ENCODE results near the gene SLAMF8.

The SLAMF8 gene

DNA sequence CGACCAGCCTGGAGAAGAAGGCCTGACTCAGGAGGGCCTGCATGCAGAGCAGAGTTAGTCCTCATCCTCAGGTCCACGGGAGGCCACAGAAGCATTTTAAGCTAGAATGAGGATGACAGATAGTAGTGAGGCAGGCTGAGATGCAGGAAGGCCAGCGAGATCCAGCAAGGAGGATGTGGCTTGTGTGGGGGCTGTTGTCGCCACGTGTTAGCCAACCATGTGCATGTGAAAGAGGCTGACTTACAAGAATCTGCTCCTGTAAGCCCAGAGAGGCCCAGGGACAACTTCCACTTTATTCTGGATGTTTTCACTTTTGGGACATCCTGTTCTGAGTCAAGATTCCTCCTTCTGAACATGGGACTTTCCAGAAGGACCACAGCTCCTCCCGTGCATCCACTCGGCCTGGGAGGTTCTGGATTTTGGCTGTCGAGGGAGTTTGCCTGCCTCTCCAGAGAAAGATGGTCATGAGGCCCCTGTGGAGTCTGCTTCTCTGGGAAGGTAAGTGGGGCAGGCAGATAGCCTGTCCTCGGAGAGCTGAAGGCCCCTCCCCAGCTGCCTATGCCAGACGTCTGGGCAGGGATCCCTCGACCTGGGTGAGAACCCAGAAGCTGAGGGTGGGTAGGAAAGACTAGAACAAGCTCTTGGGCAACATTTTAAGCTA, at the start of gene SLAMF8:
Gene SLAMF8 (plus strand): TSS at position 433 of the 661 bp plus-strand sequence. CDS start 26 bp downstream, at position 459.
- DNase-seq (ENCODE audit: low read depth in 2 of 2): peak in 1 of 2 donors; percentile 50
- no peak within 1 kb of the TSS for H3K4me3 ChIP-seq (replicated peaks in 1 of 2; ENCODE audit: low read depth in 2 of 2, low read length in 2 of 2)

DNA sequence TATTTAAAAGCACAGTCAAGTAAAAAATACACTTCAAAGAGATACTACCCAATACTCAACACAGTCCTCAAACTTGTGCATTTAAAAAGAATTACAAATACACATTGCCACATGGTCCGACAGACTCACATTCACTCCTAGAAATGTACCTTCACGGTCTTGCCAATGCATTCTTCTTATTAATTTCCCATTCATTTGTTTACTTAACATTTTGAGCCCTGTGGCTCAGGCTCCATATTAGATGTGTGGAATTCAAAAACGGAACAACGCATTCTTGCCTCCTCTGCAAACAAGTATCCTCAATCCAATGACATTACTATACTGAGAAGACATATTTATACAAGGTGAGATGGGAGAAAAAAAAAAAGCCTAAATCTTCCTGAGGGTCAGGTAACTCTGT, 48.4 kb upstream of the SLAMF8 start:
- DNase-seq (ENCODE audit: low read depth in 2 of 2): peak in 1 of 2 donors; percentile 72
- TF ChIP-seq, protein P1, sequence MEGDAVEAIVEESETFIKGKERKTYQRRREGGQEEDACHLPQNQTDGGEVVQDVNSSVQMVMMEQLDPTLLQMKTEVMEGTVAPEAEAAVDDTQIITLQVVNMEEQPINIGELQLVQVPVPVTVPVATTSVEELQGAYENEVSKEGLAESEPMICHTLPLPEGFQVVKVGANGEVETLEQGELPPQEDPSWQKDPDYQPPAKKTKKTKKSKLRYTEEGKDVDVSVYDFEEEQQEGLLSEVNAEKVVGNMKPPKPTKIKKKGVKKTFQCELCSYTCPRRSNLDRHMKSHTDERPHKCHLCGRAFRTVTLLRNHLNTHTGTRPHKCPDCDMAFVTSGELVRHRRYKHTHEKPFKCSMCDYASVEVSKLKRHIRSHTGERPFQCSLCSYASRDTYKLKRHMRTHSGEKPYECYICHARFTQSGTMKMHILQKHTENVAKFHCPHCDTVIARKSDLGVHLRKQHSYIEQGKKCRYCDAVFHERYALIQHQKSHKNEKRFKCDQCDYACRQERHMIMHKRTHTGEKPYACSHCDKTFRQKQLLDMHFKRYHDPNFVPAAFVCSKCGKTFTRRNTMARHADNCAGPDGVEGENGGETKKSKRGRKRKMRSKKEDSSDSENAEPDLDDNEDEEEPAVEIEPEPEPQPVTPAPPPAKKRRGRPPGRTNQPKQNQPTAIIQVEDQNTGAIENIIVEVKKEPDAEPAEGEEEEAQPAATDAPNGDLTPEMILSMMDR (IDR thresholded peaks at IDR 0.05; ENCODE audit: low read depth, low read length): no peak
- no peak overlapping the region for H3K4me3 ChIP-seq (replicated peaks in 1 of 2; ENCODE audit: low read depth in 2 of 2, low read length in 2 of 2)

More for the DNA sequence above, at the start of gene SLAMF8:
- TF ChIP-seq, protein P1 (IDR thresholded peaks at IDR 0.05; ENCODE audit: low read depth, low read length): no peak

DNA sequence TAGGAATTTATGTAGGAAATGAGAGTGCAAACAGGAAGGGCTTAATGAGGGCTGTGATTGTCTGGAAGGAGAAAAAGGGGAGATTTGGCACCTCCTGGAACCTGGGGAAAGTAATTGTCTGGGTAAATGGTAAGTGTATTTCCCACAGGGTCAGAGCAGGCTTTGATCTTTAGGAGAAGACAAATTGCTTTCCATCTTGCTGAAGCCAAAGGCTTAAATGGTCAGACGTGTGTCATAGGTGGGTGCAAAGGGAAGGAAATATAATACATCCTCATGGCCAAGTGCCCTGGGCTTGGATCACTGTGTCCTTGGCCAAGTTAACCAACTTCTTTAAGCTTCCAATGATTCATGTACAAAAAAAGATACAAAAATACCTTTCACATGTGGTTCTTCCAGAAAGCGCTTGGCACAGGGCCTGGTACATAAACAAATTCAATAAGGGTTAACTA, 47.2 kb upstream of the SLAMF8 start:
- DNase-seq (ENCODE audit: low read depth in 2 of 2): peak; percentile 91 to 95
- TF ChIP-seq, protein P1 (IDR thresholded peaks at IDR 0.05; ENCODE audit: low read depth, low read length): no peak
- H3K4me3 ChIP-seq (replicated peaks in 1 of 2; ENCODE audit: low read depth in 2 of 2, low read length in 2 of 2): no peak overlapping the region

DNA sequence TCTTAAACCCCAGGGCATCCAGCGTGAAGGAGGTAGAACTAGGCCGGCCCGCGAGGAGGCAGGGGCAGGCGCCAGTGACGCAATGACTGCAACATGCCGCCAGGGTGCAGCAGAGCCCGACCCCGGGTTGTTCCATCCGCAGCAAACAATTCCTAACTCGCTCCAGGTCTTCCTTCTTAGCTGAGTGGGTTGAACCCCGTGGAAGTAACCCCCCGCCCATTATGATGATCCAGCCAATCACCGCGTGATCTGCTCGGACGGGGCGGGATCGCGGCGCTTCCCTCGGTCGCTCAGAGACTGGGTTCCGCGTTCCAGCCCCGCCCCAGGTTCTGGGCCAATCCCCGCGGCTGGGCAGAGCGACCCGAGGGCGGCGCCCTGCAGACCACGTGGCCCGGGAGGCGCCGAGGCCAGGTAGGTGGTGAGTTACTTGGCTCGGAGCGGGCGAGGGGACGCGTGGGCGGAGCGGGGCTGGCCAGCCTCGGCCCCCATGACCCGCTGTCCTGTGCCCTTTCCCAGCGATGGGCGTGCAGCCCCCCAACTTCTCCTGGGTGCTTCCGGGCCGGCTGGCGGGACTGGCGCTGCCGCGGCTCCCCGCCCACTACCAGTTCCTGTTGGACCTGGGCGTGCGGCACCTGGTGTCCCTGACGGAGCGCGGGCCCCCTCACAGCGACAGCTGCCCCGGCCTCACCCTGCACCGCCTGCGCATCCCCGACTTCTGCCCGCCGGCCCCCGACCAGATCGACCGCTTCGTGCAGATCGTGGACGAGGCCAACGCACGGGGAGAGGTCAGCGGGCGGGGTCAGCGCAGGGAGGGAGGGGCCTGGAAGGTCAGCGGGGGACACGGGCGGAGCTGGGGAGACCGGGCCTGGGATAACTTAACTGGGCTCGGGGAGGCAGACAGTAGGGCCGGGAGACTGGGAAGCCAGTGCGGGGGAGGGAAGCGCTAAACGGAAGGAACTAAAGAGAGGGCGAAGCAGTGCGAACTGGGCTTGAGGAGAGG, 45.8 kb upstream of the SLAMF8 start, which contains the start of gene DUSP23:
Gene DUSP23 (plus strand): TSS at position 380 of the 1,000 bp plus-strand sequence. CDS start 139 bp downstream, at position 519.
- H3K4me3 ChIP-seq (replicated peaks in 1 of 2; ENCODE audit: low read depth in 2 of 2, low read length in 2 of 2): peak within 1 kb of the TSS; percentile 68 to 73
- peak; percentile 99 for DNase-seq (ENCODE audit: low read depth in 2 of 2)
- TF ChIP-seq, protein P1 (IDR thresholded peaks at IDR 0.05; ENCODE audit: low read depth, low read length): peak; percentile 95

DNA sequence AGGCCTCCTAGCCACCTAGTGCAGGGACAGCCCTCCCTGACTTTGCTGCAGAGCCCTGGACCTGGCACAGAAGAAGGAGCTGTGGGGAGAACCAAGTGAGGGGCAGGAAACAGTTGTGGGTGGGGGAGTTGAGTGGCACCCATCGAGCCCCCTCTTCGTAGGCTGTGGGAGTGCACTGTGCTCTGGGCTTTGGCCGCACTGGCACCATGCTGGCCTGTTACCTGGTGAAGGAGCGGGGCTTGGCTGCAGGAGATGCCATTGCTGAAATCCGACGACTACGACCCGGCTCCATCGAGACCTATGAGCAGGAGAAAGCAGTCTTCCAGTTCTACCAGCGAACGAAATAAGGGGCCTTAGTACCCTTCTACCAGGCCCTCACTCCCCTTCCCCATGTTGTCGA, 44.7 kb upstream of the SLAMF8 start:
- peak overlapping the region; percentile 68 to 73 for H3K4me3 ChIP-seq (replicated peaks in 1 of 2; ENCODE audit: low read depth in 2 of 2, low read length in 2 of 2)
- TF ChIP-seq, protein P1 (IDR thresholded peaks at IDR 0.05; ENCODE audit: low read depth, low read length): no peak
- no peak for DNase-seq (ENCODE audit: low read depth in 2 of 2)

DNA sequence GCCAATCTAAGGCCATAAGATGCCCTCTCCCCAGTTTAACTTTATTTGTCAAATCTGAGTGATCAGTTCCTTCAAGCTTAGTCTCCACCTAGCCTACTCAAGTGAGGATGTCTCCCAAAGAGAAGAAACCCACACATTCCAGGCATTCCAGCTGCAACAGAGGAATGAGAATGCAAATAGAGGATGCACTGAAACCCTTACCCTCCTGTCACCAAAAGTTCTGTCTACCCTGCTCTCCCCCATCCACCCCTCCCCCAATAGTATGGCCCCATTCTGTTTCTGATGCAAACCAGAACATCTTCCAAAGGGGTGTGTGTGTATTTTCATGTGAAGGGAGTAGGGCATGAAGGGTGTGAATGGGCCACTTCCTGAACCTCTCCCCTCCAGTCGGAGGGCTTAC, 42.9 kb upstream of the SLAMF8 start:
- H3K4me3 ChIP-seq (replicated peaks in 1 of 2; ENCODE audit: low read depth in 2 of 2, low read length in 2 of 2): no peak overlapping the region
- no peak for DNase-seq (ENCODE audit: low read depth in 2 of 2)
- TF ChIP-seq, protein P1 (IDR thresholded peaks at IDR 0.05; ENCODE audit: low read depth, low read length): no peak

Data from cardiac fibroblast (primary cell).